Measurements from ENCODE around the gene TEX264.

TEX264 gene

DNA sequence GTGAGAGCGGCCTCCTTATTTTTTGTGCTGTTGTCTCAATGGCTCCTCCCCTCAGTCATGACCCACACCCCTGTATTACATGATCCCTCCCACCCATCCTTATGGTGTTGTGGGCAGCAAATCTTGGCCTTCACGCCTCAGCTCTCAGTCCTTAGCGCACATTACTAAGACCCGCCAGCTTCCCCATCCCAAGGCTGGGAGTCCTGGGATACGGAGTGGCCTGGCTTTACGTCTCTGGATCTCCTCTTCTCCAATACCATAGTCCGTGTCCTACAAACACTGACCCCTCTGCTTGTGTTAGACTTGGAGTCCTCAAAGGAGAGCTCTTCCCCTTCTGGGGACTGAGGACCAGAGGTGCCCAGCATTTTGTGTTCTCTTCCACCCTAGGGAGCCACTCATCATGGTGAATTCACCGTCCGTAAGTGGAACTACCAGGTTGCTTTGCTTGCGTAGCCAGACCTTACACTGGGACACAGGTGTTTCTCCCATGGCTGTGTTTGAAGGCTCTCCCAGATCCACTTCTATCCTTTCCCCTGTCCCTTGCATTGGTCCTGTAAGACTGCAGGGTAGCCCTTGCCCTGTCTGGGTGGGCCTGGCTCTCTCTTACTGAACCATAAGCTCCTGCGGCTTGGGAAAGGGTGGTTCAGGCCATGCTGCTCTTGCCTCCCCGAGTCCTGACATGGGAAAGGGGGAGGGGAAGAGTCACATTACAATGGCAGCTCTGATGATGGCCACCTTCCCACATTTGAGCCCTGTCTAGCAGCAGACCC lies 49.4 kb downstream of the TEX264 start:
- H3K4me3 ChIP-seq (ENCODE audit: low read length) = no peak overlapping the region
- no peak for DNase-seq (ENCODE audit: low read depth)
- TF ChIP-seq, protein P1, sequence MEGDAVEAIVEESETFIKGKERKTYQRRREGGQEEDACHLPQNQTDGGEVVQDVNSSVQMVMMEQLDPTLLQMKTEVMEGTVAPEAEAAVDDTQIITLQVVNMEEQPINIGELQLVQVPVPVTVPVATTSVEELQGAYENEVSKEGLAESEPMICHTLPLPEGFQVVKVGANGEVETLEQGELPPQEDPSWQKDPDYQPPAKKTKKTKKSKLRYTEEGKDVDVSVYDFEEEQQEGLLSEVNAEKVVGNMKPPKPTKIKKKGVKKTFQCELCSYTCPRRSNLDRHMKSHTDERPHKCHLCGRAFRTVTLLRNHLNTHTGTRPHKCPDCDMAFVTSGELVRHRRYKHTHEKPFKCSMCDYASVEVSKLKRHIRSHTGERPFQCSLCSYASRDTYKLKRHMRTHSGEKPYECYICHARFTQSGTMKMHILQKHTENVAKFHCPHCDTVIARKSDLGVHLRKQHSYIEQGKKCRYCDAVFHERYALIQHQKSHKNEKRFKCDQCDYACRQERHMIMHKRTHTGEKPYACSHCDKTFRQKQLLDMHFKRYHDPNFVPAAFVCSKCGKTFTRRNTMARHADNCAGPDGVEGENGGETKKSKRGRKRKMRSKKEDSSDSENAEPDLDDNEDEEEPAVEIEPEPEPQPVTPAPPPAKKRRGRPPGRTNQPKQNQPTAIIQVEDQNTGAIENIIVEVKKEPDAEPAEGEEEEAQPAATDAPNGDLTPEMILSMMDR (conservative IDR thresholded peaks at IDR 0.05; ENCODE audit: low read length) = no peak

DNA sequence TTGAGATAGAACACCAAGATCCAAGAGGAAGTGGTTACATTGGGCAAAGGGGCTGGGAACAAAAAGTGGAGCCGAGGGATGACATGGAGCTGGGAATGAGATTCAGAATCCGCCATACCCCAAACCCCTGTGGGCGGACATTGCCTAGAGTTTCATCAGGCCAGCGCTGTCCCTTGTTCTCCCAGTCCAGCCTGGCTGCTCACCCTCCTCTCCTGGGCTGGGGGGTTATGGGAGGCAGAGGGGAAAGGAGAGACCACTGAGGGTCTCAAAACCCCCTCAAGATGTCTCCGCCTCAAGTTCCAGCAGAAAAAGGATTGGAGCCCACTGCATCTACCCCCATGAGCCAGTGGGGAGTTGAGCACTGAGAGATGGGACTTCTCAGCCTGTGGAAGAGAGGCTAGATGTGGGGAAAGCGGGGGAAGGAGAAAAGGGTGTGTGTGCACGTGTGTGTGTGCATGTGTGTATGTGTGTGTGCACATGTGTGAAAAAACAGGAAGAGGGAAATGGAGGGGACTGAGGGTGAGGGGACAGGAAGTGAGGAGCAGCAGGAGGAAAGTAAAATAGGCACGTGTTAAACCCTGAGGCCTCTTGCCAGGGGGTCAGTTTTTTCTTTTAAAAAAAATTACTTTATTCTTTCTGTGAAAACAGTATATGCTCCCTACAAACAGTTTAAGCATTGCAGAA lies 50.2 kb downstream of the TEX264 start:
- TF ChIP-seq, protein P1 (conservative IDR thresholded peaks at IDR 0.05; ENCODE audit: low read length) = no peak
- DNase-seq (ENCODE audit: low read depth) = no peak

DNA sequence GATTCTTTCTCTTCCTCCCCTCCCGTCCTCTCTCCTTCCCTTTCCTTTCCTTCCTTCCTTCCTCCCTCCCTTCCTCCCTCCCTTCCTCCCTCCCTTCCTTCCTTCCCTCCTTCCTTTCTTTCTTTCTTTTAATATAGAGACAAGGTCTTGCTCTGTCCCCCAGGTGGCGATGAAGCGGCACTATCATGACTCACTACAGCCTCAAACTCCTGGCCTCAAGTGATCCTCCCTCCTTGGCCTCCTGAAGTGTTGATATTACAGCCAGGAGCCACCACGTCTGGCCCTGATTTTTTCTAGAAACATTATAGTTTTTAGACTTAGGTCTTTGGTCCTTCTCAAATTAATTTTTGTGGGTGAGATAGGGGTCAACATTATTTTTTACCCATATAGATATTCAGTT lies 51.3 kb downstream of the TEX264 start:
- TF ChIP-seq, protein P1 (conservative IDR thresholded peaks at IDR 0.05; ENCODE audit: low read length) = no peak
- DNase-seq (ENCODE audit: low read depth) = no peak
- no peak overlapping the region for H3K4me3 ChIP-seq (ENCODE audit: low read length)

More for the DNA sequence above, 50.2 kb downstream of the TEX264 start:
- H3K4me3 ChIP-seq (ENCODE audit: low read length) = no peak overlapping the region

DNA sequence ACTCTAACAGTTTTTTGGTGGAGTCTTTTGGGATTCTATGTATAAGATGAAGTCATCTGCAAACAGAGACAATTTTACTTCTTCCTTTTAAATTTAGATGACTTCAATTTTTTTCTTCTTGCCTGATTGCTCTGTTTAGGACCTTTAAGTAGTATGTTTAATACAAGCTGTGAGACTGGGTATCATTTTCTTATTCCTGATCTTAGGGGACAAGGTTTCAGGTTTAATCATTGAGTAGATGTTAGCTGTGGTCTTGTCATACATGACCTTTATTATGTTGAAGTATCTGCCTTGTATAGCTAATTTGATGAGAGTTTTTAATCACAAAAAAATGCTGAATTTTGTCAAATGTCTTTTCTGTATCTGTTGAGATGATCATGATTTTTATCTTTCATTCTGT lies 56.4 kb downstream of the TEX264 start:
- no peak overlapping the region for H3K4me3 ChIP-seq (ENCODE audit: low read length)
- DNase-seq (ENCODE audit: low read depth) = no peak
- TF ChIP-seq, protein P1 (conservative IDR thresholded peaks at IDR 0.05; ENCODE audit: low read length) = no peak

- DNase-seq (ENCODE audit: low read depth) = no peak
- TF ChIP-seq, protein P1 (conservative IDR thresholded peaks at IDR 0.05; ENCODE audit: low read length) = no peak
- H3K4me3 ChIP-seq (ENCODE audit: low read length) = no peak overlapping the region
Observed at GRCh38 chr3:51729042-51729633, 58.1 kb downstream of the TEX264 start.

DNA sequence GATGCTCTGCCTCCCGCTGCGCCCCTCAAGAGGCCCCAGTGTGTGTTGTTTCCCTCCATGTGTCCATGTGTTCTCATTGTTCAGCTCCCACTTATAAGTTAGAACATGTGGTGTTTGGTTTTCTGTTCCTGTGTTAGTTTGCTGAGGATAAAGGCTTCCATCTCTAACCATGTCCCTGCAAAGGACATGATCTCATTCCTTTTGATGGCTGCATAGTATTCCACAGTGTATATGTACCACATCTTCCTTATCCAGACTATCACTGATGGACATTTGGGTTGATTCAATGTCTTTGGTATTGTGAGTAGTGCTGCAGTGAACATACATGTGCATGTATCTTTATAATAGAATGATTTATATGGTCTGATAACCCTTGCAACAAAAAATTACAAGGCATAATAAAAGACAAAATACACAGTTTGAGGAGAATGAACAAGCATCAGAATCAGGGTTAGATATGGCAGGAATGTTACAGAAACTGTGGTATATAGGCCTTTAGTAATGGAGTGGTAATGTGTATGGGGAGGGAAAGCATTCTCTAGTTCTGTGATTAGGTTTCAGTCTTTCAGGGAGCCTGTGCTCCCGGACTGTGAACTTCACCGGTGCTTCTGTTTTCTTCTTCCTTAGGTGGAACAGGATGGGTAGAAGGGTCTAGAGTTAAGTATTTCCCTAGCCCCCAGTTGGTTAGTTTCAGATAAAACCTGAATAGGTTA lies 63.0 kb downstream of the TEX264 start:
- TF ChIP-seq, protein P1 (conservative IDR thresholded peaks at IDR 0.05; ENCODE audit: low read length) = no peak
- no peak overlapping the region for H3K4me3 ChIP-seq (ENCODE audit: low read length)
- no peak for DNase-seq (ENCODE audit: low read depth)
